OCI-LY7 (cell line): ENCODE results near the gene TEKTIP1. TPM values are rescaled to one million over a fixed set of nuclear protein-coding genes. Genes with fewer than 3 reads are reported as not detected.

Experiments used
- BruUV-seq: library from RNA; stranded (reverse); fragments of 400-500 nt; replicated peaks from 2 replicates; lab custom pipeline; 2021; lab: Mats Ljungman, UMichigan
- CTCF ChIA-PET: fragments of 300-600 bp; sonication (Branson Sonifier 250); formaldehyde crosslinking; loops from one replicate; lab custom pipeline; 2022; ENCODE audit warnings: antibody characterized with exemption; ENCODE audit not compliant: unreplicated experiment; lab: Charles Lee
- POLR2A ChIA-PET: fragments of 300-600 bp; sonication (Branson Sonifier 250); formaldehyde crosslinking; loops from one replicate; lab custom pipeline; 2022; ENCODE audit warnings: antibody characterized with exemption; lab: Charles Lee
- DNase-seq: peaks from one replicate; pipeline ENCODE4 v3.0.0-alpha.2; 2015; ENCODE audit warnings: low spot score
- H2AFZ ChIP-seq: fragments of 200-600 bp; sonication (generic), shearing (Covaris generic); 2 replicates; pipeline ENCODE4 v1.6.1; 2014; ENCODE audit warnings: mild to moderate bottlenecking, antibody characterized with exemption, low read length, moderate library complexity
- H3K27ac ChIP-seq: fragments of 200-600 bp; sonication (generic); 2 replicates; pipeline ENCODE4 v1.5.1; 2014; ENCODE audit warnings: mixed run types, low read depth, mild to moderate bottlenecking, moderate library complexity, low read length, inconsistent platforms; ENCODE audit not compliant: poor library complexity, severe bottlenecking
- H3K36me3 ChIP-seq: fragments of 200-600 bp; sonication (generic); 2 replicates; pipeline ENCODE4 v1.6.1; 2014; ENCODE audit warnings: mild to moderate bottlenecking, antibody characterized with exemption, low read length, moderate library complexity, mixed read lengths; ENCODE audit not compliant: insufficient read depth
- H3K4me1 ChIP-seq: fragments of 200-600 bp; sonication (generic); 2 replicates; pipeline ENCODE4 v1.5.1; 2014; ENCODE audit warnings: mild to moderate bottlenecking, low read length; ENCODE audit not compliant: insufficient read depth, poor library complexity, severe bottlenecking
- H3K4me2 ChIP-seq: fragments of 200-600 bp; sonication (generic); 2 replicates; pipeline ENCODE4 v1.6.1; 2014; ENCODE audit warnings: mild to moderate bottlenecking, low read length
- H3K4me3 ChIP-seq: fragments of 200-600 bp; sonication (generic); 2 replicates; pipeline ENCODE4 v1.5.1; 2014; ENCODE audit warnings: mild to moderate bottlenecking, low read depth, low read length; ENCODE audit not compliant: poor library complexity, severe bottlenecking
- H3K79me2 ChIP-seq: fragments of 200-600 bp; sonication (generic); 2 replicates; pipeline ENCODE4 v1.6.1; 2016; ENCODE audit warnings: low read depth, mild to moderate bottlenecking, low read length, moderate library complexity, mixed read lengths; ENCODE audit not compliant: insufficient read depth
- H3K9me2 ChIP-seq: fragments of 200-600 bp; sonication (generic); 2 replicates; pipeline ENCODE4 v1.6.1; 2016; ENCODE audit warnings: mild to moderate bottlenecking, low read length, mixed read lengths; ENCODE audit not compliant: insufficient read depth
- H3K9me3 ChIP-seq: fragments of 200-600 bp; sonication (generic); 2 replicates; pipeline ENCODE4 v1.6.1; 2014; ENCODE audit warnings: mild to moderate bottlenecking, mixed run types, low read length, mixed read lengths
- H4K20me1 ChIP-seq: fragments of 200-600 bp; sonication (generic); 2 replicates; pipeline ENCODE4 v1.6.1; 2014; ENCODE audit warnings: mild to moderate bottlenecking, antibody characterized with exemption, low read length, moderate library complexity, mixed read lengths; ENCODE audit not compliant: insufficient read depth
- CTCF ChIP-seq: fragments of 200-600 bp; sonication (generic); conservative IDR thresholded peaks from 2 replicates; pipeline ENCODE4 v1.5.1; 2014; ENCODE audit warnings: mild to moderate bottlenecking, antibody characterized with exemption, low read length, moderate library complexity, mixed read lengths
- EZH2phosphoT487 ChIP-seq: fragments of 200-600 bp; sonication (generic); IDR thresholded peaks from 2 replicates; pipeline ENCODE4 v1.6.1; 2018; ENCODE audit warnings: low read depth, borderline replicate concordance, mild to moderate bottlenecking, mixed run types, antibody characterized with exemption, low read length, moderate library complexity, mixed read lengths
- intact Hi-C: fragments of 100-400 bp; cut with micrococcal nuclease; formaldehyde crosslinking; loops from one replicate; pipeline ENCODE4 v1.10.0; 2022; ENCODE audit not compliant: unreplicated experiment
- total RNA-seq, 2 experiments: library from RNA; depleted of rRNA in 1 of 2; stranded (reverse); fragments of >200 nt in 1 of 2; shearing (Covaris generic) in 1 of 2; gene quantifications; 2 replicates each; pipeline ENCODE4 v1.2.3, GENCODE V29; 2014 to 2022

The TEKTIP1 gene
- total RNA-seq, 2 experiments from 2014 or later = 0.44 to 7.0 TPM

GRCh38 chr19:3514930-3515329 lies 24.0 kb upstream of the TEKTIP1 start:
- H3K9me2 ChIP-seq = no peaks in the 10 kb centered on the region
- intact Hi-C loops = no loop called here
- peaks cover 16% of the 10 kb centered on the region for H3K4me1 ChIP-seq
- H3K36me3 ChIP-seq = peaks cover 28% of the 10 kb centered on the region; the same call in 1 of the 2 replicates
- DNase-seq = no peak
- H3K4me3 ChIP-seq = no peak overlapping the region
- no peak overlapping the region for H2AFZ ChIP-seq
- H3K79me2 ChIP-seq = peaks cover 4% of the 10 kb centered on the region; the same call in 1 of the 2 replicates
- H4K20me1 ChIP-seq = no peaks in the 10 kb centered on the region; the same call in 1 of the 2 replicates
- no peak for TF ChIP-seq CTCF
- no peak overlapping the region for H3K4me2 ChIP-seq
- CTCF ChIA-PET = no interaction called here
- no peaks in the 10 kb centered on the region for H3K9me3 ChIP-seq
- H3K27ac ChIP-seq = no peak overlapping the region
- no TSS peak for BruUV-seq
- POLR2A ChIA-PET = no interaction called here

DNA sequence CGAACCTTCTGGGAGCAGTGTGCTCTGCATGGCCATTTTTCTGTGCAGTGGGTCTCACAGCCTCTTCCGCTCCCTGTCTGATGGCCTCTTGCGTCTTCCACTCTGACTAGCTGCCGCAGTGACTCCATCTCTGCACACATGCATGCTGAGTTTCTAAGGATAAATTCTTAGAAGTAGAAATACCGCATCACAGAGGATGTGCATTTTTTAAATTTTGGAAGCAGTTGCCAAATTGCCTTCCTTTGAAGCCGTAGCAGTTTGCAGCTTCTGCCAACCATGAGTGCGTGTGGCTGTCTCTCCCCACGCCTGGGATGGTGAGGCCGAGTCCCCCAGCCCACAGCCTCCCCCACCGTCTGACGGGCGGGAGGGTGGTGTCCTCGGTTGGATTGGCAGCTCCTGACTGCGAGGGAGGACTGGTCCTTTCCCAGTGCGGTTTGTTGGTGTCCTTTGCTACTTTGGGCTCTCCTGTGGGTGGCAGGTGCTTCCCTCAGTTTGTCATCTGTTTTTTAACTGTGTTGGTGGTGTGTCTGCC lies 23.0 kb upstream of the TEKTIP1 start:
- Histone ChIP-seq H3K79me2 (peaks cover 4% of the 10 kb centered on the region; the same call in 1 of the 2 replicates), H2AFZ (no peak overlapping the region), H3K4me2 (peak overlapping the region; percentile 28; the same call in 1 of the 2 replicates), H4K20me1 (no peaks in the 10 kb centered on the region; the same call in 1 of the 2 replicates), H3K4me3 (no peak overlapping the region), H3K4me1 (peaks cover 16% of the 10 kb centered on the region), H3K27ac (peak overlapping the region; percentile 43), H3K36me3 (peaks cover 28% of the 10 kb centered on the region; the same call in 1 of the 2 replicates), H3K9me2 (no peaks in the 10 kb centered on the region), H3K9me3 (no peaks in the 10 kb centered on the region)
- ChIA-PET POLR2A (no interaction called here), CTCF (interaction anchor here (0.9 kb wide), 1 partner anchor 36 kb away, joined by 3 read pairs; no protein-coding TSS in a partner anchor)
- no peak for DNase-seq
- intact Hi-C loops = no loop called here
- no TSS peak for BruUV-seq
- TF ChIP-seq EZH2phosphoT487 (no peak), CTCF (no peak)

DNA sequence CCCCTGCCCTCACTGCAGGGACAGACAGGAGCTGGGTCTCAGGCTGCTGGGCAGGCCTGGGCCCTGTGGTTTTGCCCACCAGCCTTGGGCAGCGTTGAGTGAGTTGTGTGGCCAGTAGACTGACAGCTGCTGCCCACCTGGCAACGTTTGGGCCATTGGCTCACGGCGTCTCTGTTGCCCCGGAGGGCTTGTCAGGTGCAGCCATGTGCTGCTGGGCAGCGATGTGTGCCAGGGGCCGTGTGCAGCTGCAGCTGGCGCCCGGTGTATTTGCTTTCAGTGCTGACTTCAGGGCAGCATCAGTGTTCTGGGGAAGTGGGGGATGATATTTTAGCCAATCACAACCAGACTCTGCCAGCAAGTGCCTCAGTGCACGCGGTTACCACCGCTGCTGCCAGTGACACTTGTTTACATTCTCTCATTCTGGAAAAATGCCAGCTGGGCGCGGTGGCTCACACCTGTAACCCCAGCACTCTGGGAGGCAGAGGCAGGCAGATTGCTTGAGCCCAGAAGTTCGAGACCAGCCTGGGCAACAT lies 22.2 kb upstream of the TEKTIP1 start:
- POLR2A ChIA-PET = interaction anchor here (1.6 kb wide), 1 partner anchor 12 kb away, joined by 5 read pairs; no protein-coding TSS in a partner anchor

More for the DNA sequence above, 22.2 kb upstream of the TEKTIP1 start:
- H3K79me2 ChIP-seq = peaks cover 4% of the 10 kb centered on the region; the same call in 1 of the 2 replicates
- no peak overlapping the region for H3K4me3 ChIP-seq
- H3K9me3 ChIP-seq = no peaks in the 10 kb centered on the region
- H3K36me3 ChIP-seq = peaks cover 30% of the 10 kb centered on the region; the same call in 1 of the 2 replicates
- H3K4me1 ChIP-seq = peaks cover 16% of the 10 kb centered on the region
- DNase-seq = peak; percentile 79
- H4K20me1 ChIP-seq = no peaks in the 10 kb centered on the region; the same call in 1 of the 2 replicates
- CTCF ChIA-PET = interaction anchor here (0.9 kb wide), 1 partner anchor 37 kb away, joined by 3 read pairs; no protein-coding TSS in a partner anchor
- intact Hi-C loops = no loop called here
- H3K4me2 ChIP-seq = peak overlapping the region; percentile 28; the same call in 1 of the 2 replicates
- peak overlapping the region; percentile 43 for H3K27ac ChIP-seq
- H2AFZ ChIP-seq = no peak overlapping the region
- H3K9me2 ChIP-seq = no peaks in the 10 kb centered on the region
- no peak for TF ChIP-seq EZH2phosphoT487
- no peak for TF ChIP-seq CTCF
- no TSS peak for BruUV-seq
